Fibroblast of gingiva (primary cell): ENCODE data around the gene TSPEAR.
"Not testable (repeated sequence)": the region's sequence is repeated elsewhere in the genome, so short reads cannot be mapped to it uniquely, and the experiment has no call there.

ENCODE experiments used
- DNase-seq: peaks from one replicate; pipeline ENCODE4 v3.0.0-alpha.2; 2011; ENCODE audit warnings: low read depth

The TSPEAR gene

GRCh38 chr21:44627181-44627822, 84.1 kb downstream of the TSPEAR start:
- DNase-seq: not testable (repeated sequence)

- DNase-seq: no peak
These were observed 84.7 kb downstream of the TSPEAR start, which contains the start of gene KRTAP10-9 for GRCh38 chr21:44626673-44627143. Gene KRTAP10-9, plus strand, starts transcription at chr21:44627093. Its CDS starts 79 bp downstream, at chr21:44627172.

GRCh38 chr21:44626262-44626661, 85.1 kb downstream of the TSPEAR start:
- DNase-seq: no peak

GRCh38 chr21:44625756-44626155, 85.6 kb downstream of the TSPEAR start:
- no peak for DNase-seq

- no peak for DNase-seq
These were observed 87.8 kb downstream of the TSPEAR start for GRCh38 chr21:44623575-44623974.

- DNase-seq: no peak
These were observed 91.5 kb downstream of the TSPEAR start for GRCh38 chr21:44619886-44620285.

GRCh38 chr21:44618909-44619308, 92.5 kb downstream of the TSPEAR start:
- DNase-seq: no peak

- DNase-seq: no peak
These were observed 92.9 kb downstream of the TSPEAR start for GRCh38 chr21:44618504-44618903.

GRCh38 chr21:44617071-44617501, 94.3 kb downstream of the TSPEAR start:
- no peak for DNase-seq

GRCh38 chr21:44616591-44616926, 94.8 kb downstream of the TSPEAR start:
- DNase-seq: no peak

- no peak for DNase-seq
These were observed 95.3 kb downstream of the TSPEAR start for GRCh38 chr21:44615911-44616590.

- no peak for DNase-seq
These were observed 95.9 kb downstream of the TSPEAR start for GRCh38 chr21:44615466-44615865.

GRCh38 chr21:44614961-44615391, 96.4 kb downstream of the TSPEAR start:
- no peak for DNase-seq

- DNase-seq: no peak
These were observed 97.2 kb downstream of the TSPEAR start for GRCh38 chr21:44614161-44614631.

- DNase-seq: no peak
These were observed 97.8 kb downstream of the TSPEAR start for GRCh38 chr21:44613386-44614155.

GRCh38 chr21:44612669-44613229, 98.6 kb downstream of the TSPEAR start:
- no peak for DNase-seq

- no peak for DNase-seq
These were observed 99.3 kb downstream of the TSPEAR start, which contains the start of gene KRTAP10-8 for GRCh38 chr21:44612029-44612486. Gene KRTAP10-8, plus strand, starts transcription at chr21:44612079. Its CDS starts 22 bp downstream, at chr21:44612101.

GRCh38 chr21:44611551-44611950, 99.8 kb downstream of the TSPEAR start:
- no peak for DNase-seq

- DNase-seq: not testable (repeated sequence)
These were observed 101.1 kb downstream of the TSPEAR start for GRCh38 chr21:44610157-44610843.

- no peak for DNase-seq
These were observed 102.2 kb downstream of the TSPEAR start for GRCh38 chr21:44609193-44609592.

GRCh38 chr21:44606495-44606894, 104.9 kb downstream of the TSPEAR start:
- DNase-seq: no peak
